ENCODE results near the gene CAST.

CAST gene

DNA sequence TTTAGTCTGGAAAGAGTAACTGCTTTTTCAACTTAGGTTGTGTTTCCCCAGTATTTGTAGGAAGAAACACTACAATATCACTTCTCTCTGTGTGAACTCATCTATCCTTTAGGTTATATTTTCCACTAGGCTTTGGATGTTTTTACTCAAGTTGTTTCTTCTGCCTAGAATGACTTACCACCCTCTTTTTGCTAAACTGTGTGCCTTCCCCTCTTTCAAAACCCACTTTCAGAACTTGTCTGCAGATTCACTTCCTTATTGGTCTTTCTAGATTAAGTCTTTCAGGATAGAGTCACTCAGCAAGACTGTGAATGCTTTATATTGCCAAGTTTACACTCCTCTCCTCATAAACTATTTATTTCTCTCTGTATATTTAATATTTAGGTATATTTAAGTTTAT, 14.2 kb upstream of the CAST start:
- no peak for DNase-seq

DNA sequence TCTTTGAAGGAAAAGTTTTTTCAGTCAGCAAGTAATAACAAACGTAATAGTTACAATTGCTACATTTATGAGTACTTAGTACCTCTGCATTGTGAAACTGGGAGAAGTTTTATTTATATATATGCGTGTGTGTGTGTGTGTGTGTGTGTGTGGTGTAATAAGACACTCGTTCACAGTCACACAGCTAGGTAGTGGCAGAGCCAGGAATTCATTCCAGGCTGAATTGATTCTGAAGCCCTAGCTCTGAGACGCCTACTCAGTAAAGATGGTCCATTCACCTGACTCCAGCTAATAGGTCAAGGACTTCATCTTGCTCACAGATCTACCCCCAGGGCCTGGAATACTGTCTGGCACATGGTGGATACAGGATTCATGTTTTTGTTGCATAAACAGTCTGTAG, 13.6 kb upstream of the CAST start:
- DNase-seq = no peak

DNA sequence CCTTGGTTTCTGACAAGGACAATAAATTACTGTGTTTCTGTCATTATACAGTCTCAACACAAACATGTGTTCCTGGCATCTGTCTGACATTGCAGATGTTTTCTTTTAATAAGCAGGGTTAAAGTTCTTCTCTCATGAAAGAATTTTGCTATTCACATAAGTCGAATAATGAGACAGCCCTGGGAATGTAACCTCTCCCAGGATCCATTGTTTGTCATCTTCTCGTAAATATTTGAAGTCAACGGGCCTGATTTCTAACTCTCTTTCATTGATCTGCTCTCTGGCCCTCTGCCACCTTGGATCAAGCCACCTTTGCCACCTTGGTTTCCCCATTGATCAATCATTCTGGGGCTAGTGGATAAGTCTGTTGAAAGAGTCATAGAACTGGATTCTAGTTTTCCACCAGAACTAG, 12.9 kb upstream of the CAST start:
- DNase-seq = no peak

DNA sequence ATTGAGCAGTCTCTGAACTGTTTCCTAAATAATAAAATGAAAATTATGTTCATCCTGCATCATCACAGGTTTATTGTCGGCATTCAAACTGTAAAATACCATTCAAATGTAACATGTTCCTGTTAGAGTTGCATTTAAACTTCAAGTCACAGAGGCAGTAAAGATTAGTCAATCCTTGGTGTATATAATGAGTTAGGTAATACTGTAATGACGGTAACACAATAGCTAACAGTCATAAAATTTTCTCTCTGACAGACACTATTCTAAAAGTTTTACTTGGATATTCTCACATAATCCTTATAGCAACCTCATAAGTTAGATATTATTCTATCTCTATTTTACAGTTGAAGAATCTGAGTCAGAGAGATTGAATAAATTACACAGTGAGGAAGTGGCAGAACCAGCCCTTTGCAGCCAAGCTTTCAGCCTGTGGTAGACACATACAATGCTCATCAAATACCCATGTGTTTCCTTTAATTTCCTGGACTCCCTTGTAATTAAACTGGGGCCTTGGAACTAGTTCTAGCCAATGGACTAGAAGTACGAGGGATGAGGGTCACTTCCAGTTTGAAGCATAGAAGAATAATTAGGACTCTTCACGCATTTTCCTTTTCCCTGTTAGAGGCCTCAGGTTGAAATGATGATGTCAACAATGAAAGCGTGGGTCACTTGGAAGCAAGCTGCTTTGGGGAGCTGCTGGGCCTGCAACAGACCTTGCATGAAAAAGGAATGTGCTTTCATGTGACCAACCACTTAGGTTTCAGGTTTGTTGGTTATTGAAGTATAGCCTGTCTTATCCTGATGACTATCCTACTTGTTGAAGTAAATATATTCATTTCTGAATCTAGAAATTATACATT, 12.3 kb upstream of the CAST start:
- DNase-seq = no peak

DNA sequence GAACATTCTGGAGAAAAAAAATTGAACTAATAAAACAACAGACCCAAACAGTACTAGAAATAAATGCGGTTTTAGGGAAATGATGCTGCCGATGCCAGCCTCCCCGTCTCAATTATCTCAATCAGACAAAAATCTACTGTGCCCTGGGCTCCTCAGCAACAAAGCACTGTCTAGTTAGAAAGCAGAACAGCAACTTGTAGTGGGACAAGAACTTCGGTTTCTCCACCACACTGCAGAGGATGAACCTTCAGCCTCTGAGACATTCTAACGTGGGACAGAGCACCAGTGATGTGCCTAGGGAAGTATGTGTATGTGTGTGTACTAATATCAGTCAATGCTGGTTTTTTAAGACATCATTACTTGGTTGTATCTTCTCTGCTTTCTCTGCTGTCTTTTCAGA, 11.1 kb upstream of the CAST start:
- DNase-seq = no peak

DNA sequence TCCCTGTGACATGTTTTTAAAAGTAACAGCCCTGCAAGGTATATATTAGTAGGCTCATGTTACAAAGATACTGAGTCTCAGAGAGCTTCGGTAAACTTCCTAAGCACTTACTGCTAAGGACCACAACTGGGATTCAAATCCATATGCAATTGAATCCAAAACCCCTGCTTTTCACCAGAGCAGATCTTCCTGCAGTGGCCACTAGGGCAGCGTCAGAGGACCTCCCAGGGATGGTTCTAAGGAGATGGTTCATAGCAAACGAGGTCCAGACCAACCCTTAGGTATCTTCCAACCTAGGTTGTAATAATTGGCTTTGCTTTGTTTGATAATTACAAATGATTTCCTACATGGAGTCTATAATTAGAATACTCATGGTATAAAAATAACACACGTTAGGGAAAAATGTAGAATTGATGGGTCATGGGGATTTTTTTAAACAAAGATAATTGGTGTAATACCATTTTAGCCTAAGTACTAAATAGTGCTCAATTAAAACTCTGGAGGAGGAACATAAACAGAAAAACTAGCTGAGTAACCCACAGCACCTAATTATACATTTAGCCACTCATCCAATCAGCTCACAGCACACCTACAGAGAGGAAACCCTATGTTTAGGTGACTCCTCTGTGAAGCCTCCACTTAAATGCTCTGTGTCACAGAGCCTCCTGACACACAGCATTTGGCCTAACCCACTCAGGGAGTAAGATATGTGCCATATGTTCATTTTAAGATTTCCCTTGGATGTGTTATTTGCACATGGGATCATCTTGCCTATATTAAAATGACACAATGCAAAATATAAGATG, 10.0 kb upstream of the CAST start:
- DNase-seq = no peak

DNA sequence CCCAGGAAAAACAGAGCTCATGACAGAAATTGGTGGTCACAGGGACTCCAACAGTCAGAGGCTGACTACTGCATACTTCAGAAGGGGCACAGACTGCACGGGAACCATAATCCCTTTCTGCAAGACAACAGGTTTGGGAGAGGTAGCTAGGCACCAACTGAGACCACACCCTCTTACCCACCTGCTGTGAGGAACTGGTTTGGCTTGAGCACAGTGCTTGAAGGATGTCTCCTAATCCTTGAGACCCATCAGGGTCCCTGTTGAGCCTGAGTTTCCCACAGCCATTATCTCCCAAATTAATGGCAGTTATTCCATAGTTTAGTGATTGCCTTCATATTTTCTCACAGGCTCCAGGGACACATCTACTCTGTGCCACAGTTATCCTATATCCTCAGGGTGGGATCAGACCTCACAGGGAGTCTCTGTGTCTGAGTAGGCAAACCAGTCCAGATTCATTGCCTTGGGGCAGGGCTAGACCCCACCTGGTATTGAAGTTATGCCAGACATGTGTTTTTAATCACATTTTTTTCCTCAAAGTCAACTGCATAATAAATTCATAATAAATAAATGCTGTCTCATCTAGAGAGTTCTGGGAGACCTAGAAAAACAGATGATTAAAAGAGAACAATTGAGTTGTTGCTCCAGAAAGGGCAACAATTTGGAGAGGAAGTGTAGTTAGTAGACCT, 9.3 kb upstream of the CAST start:
- DNase-seq = no peak

DNA sequence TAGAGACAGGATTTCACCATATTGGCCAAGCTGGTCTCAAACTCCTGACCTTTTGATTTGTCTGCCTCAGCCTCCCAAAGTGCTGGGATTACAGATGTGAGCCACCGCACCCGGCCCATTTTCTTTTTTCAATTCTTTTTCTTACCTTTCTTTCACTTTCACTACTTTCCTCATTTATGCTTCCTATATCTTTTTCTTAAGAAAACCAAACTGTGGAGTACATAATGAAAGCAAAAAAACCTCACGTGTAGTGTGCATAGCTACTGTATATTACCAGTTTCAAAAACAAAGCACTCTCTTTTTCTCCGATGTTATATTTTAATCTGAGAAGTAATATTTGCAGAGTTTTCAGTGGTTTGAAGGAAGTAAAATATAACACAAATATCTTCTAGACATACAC, 8.0 kb upstream of the CAST start:
- no peak for DNase-seq

DNA sequence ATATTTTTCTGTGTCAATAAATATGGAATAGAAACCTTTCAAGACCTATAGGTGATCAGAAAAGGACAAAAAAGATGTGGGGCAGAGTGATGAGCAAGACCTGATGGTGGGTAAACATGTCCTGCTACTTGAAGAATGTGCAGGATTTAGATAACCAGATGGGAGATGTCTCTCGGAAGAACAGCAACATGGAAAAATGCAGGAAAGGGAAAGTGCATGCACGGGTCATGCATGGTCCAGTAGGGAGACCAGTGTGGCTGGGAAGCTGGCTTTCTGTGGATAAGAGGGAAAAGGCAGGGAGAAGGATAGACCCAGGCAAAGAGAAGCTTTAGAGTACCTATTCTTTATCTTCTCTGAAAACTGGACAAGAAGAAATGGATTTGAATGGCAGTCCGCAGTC, 7.1 kb upstream of the CAST start:
- DNase-seq = no peak

DNA sequence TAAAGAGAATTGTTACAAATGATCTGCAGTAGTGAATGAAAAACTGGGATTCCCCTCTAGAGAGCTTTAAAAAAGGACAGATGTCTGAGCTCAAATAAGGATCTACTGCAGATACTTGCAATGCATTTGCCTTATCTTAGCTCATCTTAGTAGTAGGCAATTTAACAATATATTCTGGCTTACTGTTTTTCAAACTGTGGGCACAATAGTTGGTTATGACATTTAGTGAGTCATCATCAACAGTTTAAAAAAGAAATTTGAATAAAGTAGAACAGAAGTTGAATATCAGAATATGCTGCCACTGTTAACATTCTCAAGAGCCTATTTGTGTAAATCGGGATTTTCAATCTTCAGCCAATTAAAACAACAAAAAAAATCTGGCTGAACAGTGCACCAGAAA, 6.7 kb upstream of the CAST start:
- DNase-seq = no peak

DNA sequence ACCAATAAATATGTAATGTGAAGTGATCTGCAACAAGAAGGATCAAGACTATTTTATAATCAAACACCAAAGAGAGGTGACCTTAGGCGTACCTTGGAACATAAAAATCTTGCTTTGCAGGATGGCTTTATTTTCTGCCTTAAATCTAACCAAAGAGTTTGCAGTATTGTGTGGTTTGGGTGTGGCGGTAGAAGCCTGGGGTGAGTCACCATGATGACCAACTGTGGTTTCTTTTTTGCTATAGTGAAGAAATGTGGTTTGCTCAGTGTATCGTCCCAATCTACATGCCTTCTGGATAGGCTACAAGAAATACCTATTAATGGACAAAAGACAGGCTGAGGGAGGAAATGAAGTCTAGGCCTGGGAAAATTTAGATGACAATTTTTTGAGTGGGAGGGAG, 5.1 kb upstream of the CAST start:
- DNase-seq = peak; percentile 81

DNA sequence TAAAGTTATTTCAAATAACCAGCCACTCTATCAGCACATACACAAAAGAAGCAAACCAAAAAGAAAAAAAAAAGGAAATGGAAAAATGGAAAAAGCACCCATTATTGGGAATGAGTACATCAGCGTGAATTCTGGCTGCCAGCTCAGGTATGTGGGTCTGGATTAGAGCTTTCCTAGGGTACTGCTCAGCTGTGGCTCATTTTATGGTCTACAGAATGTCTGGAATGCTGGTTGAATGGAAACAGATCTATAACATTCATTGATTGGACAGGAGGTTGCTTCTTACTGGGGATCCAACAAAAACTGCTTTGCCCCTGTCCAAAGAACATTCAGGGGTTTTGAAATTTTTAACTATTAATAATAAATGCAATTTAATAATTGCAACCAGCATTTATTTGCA, 3.9 kb upstream of the CAST start:
- DNase-seq = no peak

DNA sequence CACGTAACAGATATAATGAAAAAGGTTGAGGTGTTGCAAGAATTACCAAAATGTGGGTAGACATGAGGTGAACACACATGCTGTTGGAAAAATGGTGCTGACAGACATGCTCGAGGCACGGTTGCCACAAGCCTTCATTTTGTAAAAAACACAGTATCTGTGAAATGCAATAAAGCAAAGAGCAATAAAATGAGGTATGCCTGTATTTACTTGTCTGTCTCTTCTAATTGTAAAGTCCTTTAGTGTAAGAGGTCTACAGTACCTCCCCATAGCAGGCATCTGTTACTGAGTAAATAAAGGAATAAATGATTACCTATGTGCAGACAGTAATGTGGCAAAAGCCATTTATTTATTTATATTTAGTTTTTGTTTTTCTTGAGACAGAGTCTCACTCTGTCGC, 3.0 kb upstream of the CAST start:
- DNase-seq = no peak

DNA sequence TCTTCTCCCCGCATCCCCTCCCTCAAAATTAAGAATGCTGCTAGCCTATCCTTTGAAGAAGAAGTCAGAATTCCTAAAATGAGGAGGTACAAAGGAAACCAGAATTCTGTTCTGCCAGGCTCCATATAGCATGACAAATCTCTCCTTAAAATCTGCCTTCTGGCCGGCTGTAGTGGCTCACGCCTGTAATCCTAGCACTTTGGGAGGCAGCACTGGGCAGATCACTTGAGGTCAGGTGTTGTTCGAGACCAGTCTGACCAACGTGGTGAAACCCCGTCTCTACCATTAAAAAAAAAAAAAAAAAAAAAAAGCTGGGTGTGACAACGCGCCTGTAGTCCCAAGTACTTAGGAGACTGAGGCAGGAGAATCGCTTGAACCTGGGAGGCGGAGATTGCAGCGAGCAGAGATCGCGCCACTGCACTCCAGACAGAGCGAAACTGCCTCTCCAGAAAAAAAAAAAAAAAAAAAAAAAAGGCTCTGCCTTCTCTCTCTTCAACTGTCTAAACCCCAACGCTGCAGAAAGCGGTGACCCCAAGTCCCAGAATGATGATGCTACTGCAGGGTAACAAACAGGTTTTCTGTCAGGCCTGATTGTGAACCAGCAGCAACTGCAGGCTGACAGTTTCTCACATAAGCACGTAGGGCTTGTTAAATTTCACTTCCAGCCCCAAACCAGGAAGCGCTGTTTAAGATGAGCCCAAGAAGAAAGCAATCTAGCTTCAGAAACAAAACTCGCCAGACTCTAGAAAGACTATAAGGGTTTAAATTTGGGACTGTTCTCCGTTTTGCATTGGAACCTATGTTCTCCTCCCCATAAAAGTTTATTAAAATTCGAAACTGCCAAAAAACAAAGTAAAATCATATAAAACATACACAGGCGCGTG, 963 bp upstream of the CAST start:
- DNase-seq = no peak

DNA sequence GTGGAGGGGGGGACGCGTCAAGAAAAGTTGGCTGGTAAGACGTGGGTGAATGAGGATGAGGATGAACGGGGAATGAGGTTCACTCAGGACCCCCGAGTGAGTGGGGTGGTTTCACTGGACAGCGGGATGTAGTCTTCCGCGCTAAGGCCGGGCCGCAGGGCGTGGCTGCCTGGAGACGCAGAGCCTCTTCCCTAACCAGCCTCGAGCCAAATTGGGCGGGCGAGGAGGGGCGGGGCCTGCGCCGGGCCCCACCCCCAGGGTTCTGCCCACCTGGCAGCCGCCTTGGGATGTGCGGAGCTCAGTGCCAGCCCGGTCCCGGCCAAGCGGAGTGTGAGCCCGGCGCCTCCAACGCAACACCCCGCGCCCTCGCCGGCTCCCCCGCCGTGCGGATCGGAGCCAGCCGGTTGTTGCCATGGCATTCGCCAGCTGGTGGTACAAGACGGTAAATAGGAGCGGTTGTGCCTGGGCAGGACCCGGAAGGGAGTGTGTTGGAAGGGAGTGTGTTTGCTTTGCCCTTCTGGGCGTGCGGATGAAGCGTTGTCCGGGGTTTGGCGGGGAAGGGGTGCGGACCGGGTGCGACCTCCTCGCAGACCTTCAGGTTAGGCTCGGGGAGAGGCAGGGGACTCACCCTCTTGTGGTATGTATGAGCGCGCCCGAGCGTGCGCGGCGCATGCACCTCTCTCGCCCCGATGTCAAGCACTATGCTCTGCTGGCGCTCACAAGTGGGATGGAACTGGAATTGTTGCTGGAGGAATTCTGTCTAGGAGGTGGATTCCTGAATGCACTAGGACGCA, 746 bp downstream of the CAST start:
- peak; percentile 80 for DNase-seq

DNA sequence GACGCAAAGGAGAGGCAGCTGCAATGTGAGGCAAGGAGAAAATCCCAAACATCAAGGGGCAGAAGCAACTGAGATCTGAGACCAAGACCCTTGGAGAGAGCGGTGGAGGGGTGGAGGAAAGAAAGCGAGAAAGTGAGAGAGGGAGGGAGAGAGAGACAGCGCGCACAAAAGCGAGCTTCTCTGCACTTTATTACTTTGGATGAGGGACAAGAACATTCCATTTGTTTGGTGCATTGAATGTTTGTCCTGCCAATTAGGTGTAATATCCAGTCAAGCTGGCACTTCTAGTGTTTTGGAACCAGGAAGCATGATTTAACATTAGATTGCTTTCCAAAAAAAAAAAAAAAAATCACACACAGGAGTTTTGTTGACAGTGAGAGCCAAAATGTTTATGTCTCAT, 1.4 kb downstream of the CAST start:
- DNase-seq = no peak

DNA sequence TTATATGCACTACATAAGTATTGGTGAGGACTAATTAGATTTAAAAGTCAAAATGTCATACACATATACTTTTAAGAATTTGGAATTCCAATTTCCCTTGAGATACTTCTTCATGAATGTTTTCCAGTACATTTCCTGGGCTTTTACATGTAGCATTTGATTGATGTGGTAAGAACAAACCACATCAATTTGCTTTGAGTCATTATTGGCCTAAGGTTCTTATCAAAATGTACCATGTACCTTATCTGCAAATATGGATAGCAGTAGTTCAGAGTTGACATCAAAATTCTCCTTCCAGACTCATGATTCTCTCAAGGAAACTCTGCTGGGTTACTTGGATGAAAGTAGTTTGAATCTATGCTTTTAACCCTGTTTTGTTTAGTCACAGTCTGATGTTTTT, 2.5 kb downstream of the CAST start:
- DNase-seq = no peak

DNA sequence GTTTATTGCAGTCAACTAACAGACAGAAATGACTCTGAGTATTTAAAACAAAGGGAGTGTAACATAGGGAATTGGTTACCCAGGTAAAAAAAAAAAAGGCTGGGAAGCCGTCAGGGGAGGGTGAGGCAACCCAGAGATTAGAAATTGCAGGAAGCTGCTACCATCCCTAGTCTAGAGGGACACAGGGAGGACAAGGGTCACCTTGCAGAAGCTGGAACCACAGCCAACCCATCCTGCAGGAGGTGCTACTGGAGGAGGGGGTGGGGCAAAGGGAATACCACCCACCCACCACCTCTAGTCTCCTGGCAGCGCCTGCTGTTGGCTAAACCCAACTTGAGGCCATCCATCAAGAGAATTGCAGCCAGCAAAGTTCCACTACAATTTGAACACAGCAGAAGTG, 6.5 kb downstream of the CAST start:
- DNase-seq = no peak

DNA sequence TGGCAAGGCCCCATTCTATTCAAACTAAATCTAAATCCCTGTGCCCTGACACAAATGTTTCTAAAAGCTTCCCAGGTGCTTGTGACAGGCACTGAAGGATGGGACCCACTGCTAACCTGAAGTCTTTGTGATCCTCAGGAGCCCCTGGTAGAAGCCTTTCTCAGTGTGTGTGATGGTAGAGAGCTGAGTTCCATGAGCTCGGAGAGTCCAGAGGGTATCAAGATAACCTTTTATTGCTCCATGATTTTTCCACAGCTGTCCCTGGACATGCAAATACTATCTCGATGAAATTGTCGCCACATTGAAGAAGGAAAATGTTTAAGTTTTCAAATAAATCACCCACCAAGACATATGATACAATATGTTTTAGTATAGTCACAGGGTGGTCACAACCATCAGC, 7.7 kb downstream of the CAST start:
- DNase-seq = no peak

DNA sequence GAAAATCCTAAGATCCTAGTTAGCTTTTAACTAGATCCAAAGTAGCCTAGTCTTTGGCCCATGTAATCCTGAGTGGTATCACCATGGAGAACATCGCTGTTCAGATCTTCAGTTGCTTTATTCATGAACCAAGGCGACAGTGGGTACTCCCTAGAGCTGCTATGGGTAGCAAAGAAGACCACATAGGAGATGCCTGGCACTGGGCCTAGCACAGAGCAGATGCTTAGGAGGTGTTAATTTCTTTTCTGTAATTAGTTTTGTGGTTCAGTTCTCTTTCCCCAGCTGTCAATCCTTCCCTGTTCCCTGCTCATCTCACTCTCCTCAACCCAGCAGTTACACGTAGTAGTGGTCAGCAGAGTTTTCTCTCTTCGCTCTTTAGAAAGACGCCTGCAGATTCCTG, 9.3 kb downstream of the CAST start:
- no peak for DNase-seq

DNA sequence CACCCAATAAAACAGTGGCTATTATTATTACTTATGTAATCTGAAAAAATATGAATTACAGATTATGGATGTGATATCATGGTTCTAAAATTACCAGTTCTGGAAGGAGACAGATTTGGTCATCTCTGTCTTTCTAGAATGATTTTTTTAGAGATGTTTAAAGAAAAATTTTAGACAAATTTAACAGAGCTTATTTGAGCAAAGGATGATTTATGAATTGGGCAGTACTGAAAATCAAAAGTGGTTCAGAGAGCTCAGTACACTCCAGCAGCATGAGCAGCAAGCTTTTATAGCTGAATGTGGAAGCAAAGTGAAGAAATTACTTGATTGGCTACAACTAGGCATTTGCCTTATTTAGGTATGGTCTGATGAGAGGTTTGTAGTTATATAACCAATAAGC, 11.0 kb downstream of the CAST start:
- no peak for DNase-seq

DNA sequence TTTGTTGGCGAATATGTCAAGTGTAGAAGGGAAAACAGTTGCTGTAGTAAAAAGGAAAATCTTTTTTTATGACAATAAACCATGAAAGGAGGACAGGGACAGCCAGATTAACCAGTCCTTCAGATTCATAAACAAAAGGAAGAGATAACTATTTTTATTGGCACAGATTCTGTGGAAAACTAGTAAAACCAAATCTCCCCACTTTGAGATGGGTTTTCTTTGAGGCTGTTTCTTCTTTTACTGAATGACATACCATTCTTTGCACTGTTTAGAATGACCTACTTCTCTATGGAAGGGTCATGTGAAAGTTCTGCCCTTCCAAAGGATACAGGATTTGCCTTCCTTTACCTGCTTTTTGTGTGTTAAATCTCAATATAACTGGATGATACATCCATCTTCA, 13.7 kb downstream of the CAST start:
- no peak for DNase-seq

Measured in amniotic stem cell (primary cell).